Measurements from ENCODE around the gene IGSF9.

IGSF9 gene

DNA sequence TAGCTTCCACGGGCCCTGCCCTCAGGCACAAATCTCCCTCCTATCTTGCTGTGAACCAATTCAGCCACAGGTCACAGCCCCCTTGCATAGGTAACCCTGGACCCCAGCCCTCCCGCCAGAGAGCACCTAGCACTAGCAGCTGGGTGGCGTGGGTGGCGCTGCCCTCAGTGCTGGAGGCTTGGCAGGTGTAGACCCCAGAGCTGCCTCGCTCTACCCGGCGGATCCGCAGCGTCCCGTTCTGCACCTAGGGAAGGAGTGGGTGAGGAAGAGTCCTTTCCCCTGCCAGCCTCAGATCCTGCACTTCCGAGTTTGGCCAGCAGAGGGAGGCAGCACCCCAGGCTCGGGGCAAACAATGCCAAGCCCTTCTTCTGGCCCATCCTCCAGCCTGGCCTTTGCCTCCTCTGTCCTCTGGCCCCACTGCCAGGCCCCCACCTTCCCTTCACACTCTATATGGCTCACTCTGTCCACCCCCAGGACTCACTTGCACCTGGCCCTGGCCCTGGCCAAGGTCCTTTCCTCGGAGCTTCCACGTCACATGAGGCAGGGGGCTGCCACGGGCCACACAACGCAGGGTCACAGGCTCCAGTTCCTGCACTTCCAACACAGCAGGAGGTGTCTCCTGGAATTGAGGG is 9.0 kb downstream of the IGSF9 start:
- Histone ChIP-seq H3K79me2 (ENCODE audit: low read length) (no peaks in the 10 kb centered on the region), H4K20me1 (ENCODE audit: insufficient read depth, low read length) (peaks cover 5% of the 10 kb centered on the region), H3K9ac (ENCODE audit: low read length) (peak overlapping the region; percentile 50; the same call in 1 of the 2 replicates), H3K4me1 (ENCODE audit: low read length) (peaks cover 64% of the 10 kb centered on the region), H3K4me3 (ENCODE audit: low read length) (peak overlapping the region; percentile 56; the same call in 1 of the 2 replicates), H3K36me3 (replicated peaks; ENCODE audit: low read depth, low read length) (no peaks in the 10 kb centered on the region), H3K27me3 (ENCODE audit: low read depth, low read length) (peaks cover 15% of the 10 kb centered on the region; the same call in 1 of the 2 replicates), H3K27ac (ENCODE audit: low read length) (no peak overlapping the region), H3K4me2 (ENCODE audit: low read length) (peak overlapping the region; percentile 91), H3K9me3 (ENCODE audit: insufficient read depth, low read length) (no peaks in the 10 kb centered on the region), H2AFZ (ENCODE audit: low read depth, low read length) (no peak overlapping the region)
- no peak for TF ChIP-seq EZH2phosphoT487 (IDR thresholded peaks at IDR 0.05; ENCODE audit: low read depth)
- TF ChIP-seq, protein P1, sequence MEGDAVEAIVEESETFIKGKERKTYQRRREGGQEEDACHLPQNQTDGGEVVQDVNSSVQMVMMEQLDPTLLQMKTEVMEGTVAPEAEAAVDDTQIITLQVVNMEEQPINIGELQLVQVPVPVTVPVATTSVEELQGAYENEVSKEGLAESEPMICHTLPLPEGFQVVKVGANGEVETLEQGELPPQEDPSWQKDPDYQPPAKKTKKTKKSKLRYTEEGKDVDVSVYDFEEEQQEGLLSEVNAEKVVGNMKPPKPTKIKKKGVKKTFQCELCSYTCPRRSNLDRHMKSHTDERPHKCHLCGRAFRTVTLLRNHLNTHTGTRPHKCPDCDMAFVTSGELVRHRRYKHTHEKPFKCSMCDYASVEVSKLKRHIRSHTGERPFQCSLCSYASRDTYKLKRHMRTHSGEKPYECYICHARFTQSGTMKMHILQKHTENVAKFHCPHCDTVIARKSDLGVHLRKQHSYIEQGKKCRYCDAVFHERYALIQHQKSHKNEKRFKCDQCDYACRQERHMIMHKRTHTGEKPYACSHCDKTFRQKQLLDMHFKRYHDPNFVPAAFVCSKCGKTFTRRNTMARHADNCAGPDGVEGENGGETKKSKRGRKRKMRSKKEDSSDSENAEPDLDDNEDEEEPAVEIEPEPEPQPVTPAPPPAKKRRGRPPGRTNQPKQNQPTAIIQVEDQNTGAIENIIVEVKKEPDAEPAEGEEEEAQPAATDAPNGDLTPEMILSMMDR (IDR thresholded peaks at IDR 0.05; ENCODE audit: low read depth, low read length) = peak; percentile 94

DNA sequence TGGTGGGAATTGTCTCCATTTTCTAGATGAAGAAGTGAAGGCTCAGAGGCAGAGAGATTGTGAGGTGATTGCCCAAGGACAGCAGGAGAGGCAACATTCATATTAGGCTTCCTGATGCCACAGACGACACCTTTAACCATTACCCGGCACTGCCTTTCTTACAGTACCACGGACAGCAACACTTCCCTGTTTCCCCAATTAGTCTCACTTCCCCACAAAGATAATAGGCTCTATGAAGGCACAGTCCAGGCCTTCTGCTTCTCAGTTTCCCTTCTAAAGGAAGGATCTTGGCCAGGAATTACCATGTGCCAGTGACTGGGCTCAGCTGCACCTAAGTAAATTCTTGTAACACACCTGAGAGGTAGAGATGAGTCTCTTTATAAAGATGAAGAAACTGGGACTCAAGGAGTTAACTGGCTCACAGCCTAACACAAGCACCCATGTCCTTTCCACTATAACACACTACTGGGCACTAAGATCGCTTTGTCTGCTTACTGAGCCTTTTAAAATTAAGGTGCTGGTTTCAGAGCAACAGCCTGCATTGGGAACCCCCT is 9.6 kb downstream of the IGSF9 start:
- H3K4me2 ChIP-seq (ENCODE audit: low read length) = peak overlapping the region; percentile 91
- H2AFZ ChIP-seq (ENCODE audit: low read depth, low read length) = no peak overlapping the region
- H3K27me3 ChIP-seq (ENCODE audit: low read depth, low read length) = peaks cover 15% of the 10 kb centered on the region; the same call in 1 of the 2 replicates
- TF ChIP-seq, protein P1 (IDR thresholded peaks at IDR 0.05; ENCODE audit: low read depth, low read length) = no peak
- TF ChIP-seq EZH2phosphoT487 (IDR thresholded peaks at IDR 0.05; ENCODE audit: low read depth) = no peak
- H3K4me3 ChIP-seq (ENCODE audit: low read length) = peak overlapping the region; percentile 31; the same call in 1 of the 2 replicates
- peaks cover 67% of the 10 kb centered on the region for H3K4me1 ChIP-seq (ENCODE audit: low read length)
- H3K9ac ChIP-seq (ENCODE audit: low read length) = no peak overlapping the region
- H4K20me1 ChIP-seq (ENCODE audit: insufficient read depth, low read length) = peaks cover 5% of the 10 kb centered on the region
- H3K36me3 ChIP-seq (replicated peaks; ENCODE audit: low read depth, low read length) = no peaks in the 10 kb centered on the region
- H3K9me3 ChIP-seq (ENCODE audit: insufficient read depth, low read length) = no peaks in the 10 kb centered on the region
- no peaks in the 10 kb centered on the region for H3K79me2 ChIP-seq (ENCODE audit: low read length)
- no peak overlapping the region for H3K27ac ChIP-seq (ENCODE audit: low read length)

DNA sequence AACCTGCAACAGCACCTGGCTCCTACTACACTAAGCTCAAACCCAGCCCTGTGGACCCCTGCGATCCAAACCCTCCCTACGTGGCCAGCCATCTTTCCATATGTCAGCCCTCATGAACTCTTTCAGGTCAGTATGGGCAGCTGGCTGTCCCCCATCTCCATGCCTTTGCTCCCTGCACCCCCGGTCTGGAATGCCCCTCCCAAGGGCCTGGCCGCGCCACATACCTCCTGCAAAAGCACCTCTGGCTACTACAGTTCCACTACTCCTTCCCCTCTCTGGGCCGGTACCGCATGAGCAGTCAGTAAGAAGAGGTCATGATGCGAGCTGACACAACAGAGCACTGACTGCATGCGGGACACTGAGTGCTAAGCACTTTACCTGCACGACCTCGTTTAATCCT is 10.1 kb downstream of the IGSF9 start:
- Histone ChIP-seq H3K9me3 (ENCODE audit: insufficient read depth, low read length) (no peaks in the 10 kb centered on the region), H3K27ac (ENCODE audit: low read length) (no peak overlapping the region), H4K20me1 (ENCODE audit: insufficient read depth, low read length) (peaks cover 5% of the 10 kb centered on the region), H3K79me2 (ENCODE audit: low read length) (no peaks in the 10 kb centered on the region), H3K4me2 (ENCODE audit: low read length) (peak overlapping the region; percentile 16; the same call in 1 of the 2 replicates), H3K4me3 (ENCODE audit: low read length) (no peak overlapping the region), H3K9ac (ENCODE audit: low read length) (no peak overlapping the region), H2AFZ (ENCODE audit: low read depth, low read length) (no peak overlapping the region), H3K27me3 (ENCODE audit: low read depth, low read length) (peaks cover 15% of the 10 kb centered on the region; the same call in 1 of the 2 replicates), H3K36me3 (replicated peaks; ENCODE audit: low read depth, low read length) (no peaks in the 10 kb centered on the region), H3K4me1 (ENCODE audit: low read length) (peaks cover 67% of the 10 kb centered on the region)
- TF ChIP-seq, protein P1 (IDR thresholded peaks at IDR 0.05; ENCODE audit: low read depth, low read length) = no peak
- no peak for TF ChIP-seq EZH2phosphoT487 (IDR thresholded peaks at IDR 0.05; ENCODE audit: low read depth)

DNA sequence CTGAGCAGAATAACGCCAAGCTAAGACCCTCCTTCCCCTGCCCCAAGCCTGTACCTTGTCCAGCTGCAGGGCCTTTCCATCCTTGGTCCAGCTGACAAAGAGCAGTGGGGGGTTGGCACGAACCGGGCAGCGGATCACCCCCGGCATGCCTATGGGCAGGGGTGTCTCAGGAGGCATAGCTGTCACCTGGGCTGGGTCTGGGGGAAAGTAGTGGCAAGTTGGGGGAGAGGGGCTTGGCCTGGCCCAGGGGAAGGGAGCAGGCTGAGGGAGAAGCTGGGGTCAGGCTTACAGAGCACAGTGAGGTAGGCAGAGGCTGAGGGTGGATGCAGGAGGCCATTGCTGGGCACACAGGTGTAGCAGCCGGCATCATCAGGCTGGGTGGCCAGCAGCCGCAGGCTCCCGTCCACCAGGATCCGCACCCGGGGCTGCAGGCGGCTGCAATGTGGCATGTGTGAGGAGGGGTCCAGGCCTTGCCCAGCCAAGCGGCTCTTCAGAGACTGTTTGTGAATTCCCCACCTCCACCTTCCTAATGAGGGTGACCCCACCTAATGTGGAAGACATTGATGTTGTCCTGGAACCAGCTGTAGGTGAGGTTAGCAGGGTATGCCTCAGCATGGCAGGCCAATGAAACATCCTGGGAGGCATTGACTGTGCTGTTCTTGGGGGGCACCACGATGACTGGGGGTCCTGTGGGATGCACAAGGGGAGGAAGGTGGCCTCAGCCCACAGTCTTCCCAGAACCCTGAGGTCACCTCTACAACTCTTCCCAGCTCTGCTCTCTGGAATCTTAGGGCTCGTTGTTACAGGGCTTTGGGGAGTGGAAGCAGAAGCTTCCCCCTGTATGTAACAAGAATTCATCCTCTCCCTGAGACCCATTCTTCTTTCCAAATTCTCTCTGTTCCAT is 11.0 kb downstream of the IGSF9 start:
- Histone ChIP-seq H3K36me3 (replicated peaks; ENCODE audit: low read depth, low read length) (no peaks in the 10 kb centered on the region), H3K9me3 (ENCODE audit: insufficient read depth, low read length) (no peaks in the 10 kb centered on the region), H3K27ac (ENCODE audit: low read length) (no peak overlapping the region), H3K79me2 (ENCODE audit: low read length) (no peaks in the 10 kb centered on the region), H4K20me1 (ENCODE audit: insufficient read depth, low read length) (peaks cover 5% of the 10 kb centered on the region), H3K4me2 (ENCODE audit: low read length) (no peak overlapping the region), H3K27me3 (ENCODE audit: low read depth, low read length) (peaks cover 10% of the 10 kb centered on the region; the same call in 1 of the 2 replicates), H3K9ac (ENCODE audit: low read length) (no peak overlapping the region), H2AFZ (ENCODE audit: low read depth, low read length) (no peak overlapping the region), H3K4me1 (ENCODE audit: low read length) (peaks cover 67% of the 10 kb centered on the region), H3K4me3 (ENCODE audit: low read length) (no peak overlapping the region)
- TF ChIP-seq, protein P1 (IDR thresholded peaks at IDR 0.05; ENCODE audit: low read depth, low read length) = no peak
- no peak for TF ChIP-seq EZH2phosphoT487 (IDR thresholded peaks at IDR 0.05; ENCODE audit: low read depth)
